Articular chondrocyte of knee joint (primary cell): ENCODE results near the gene LDHAL6A. TPM values are rescaled to one million over a fixed set of nuclear protein-coding genes. Genes with fewer than 3 reads are reported as not detected.

Experiments
- total RNA-seq: library from RNA; depleted of rRNA; stranded (reverse); fragments of >200 nt; gene quantifications from 2 replicates; pipeline ENCODE4 v1.2.3, GENCODE V29; 2012

LDHAL6A gene
- not detected in 2 replicates for total RNA-seq

GRCh38 chr11:18455686-18456372 is at the start of gene LDHAL6A:
Gene LDHAL6A, plus strand, starts transcription at chr11:18455856. Its CDS starts 825 bp downstream, at chr11:18456681.

DNA sequence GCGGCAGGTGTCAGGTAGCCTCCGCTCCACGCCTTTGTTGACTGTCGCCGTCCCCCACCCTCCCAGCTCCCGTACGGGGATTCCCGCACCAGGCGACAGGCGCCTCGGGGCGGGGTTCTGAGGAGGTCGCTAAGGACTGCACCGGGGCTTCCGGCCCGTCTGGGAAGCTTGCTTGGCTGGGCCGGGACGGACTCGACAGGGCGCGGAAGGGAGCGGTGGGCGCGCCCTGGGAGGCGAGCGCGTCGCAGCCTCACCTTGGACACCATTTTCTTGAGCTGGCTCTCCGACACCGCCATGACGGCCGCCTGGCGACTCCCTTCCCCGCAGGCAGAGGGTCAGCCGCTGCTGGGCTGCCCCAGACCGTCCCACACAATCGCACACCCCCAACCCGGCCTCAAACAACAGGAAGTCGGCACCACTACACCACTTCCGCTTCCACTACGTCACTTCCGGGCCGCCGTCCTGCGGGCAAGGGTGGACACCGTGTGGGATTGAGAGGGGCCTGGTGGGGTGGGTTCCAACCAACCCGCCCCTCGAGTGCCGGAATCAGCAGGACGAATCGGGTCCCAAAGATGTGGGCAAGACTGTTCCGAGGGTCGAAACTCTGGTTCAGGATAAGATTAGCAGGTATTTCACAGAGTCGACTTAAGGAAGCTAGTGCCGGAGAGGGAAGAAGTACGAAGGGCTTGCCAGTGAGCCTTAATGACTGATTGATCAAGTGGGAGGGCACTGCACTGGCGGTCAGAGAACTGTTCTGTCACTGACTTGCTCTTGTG is 71.1 kb downstream of the LDHAL6A start, which contains the start of gene TSG101:
Gene TSG101 (minus strand): TSS at position 422 of the 776 bp plus-strand sequence. CDS start 126 bp downstream, at position 296.

Other genes with a start within 250 kb of the LDHAL6A start
- not detected in 2 replicates for gene SAA4, start 219.1 kb upstream of the LDHAL6A start, total RNA-seq
- gene SAA2, start 207.2 kb upstream of the LDHAL6A start, total RNA-seq, result 0.13 TPM in 1 of 2 replicates, not detected in the other
- 0.32 and 0.39 TPM in 2 replicates for gene SAA1, start 189.6 kb upstream of the LDHAL6A start, total RNA-seq
- gene HPS5, start 133.7 kb upstream of the LDHAL6A start, total RNA-seq, result 34.8 and 49.5 TPM in 2 replicates
- 102 and 110 TPM in 2 replicates for gene GTF2H1, start 133.3 kb upstream of the LDHAL6A start, total RNA-seq
- gene LDHA, start 61.3 kb upstream of the LDHAL6A start, total RNA-seq, result 1,508 and 1,519 TPM in 2 replicates
- gene LDHC, start 43.5 kb upstream of the LDHAL6A start, total RNA-seq, result not detected in 2 replicates
- gene TSG101, start 71.1 kb downstream of the LDHAL6A start, total RNA-seq, result 58.8 and 75.6 TPM in 2 replicates
- 29.5 and 32.9 TPM in 2 replicates for gene UEVLD, start 132.9 kb downstream of the LDHAL6A start, total RNA-seq
- gene MISFA, start 143.9 kb downstream of the LDHAL6A start, total RNA-seq, result 0.43 and 0.78 TPM in 2 replicates
- gene SPTY2D1, start 178.5 kb downstream of the LDHAL6A start, total RNA-seq, result 22.6 and 24.6 TPM in 2 replicates
- 1.4 and 1.6 TPM in 2 replicates for gene TMEM86A, start 242.9 kb downstream of the LDHAL6A start, total RNA-seq